Adrenal gland (tissue), 12 donors: ENCODE data around the gene BTBD9. TPM values are rescaled to one million over a fixed set of nuclear protein-coding genes. Genes with fewer than 3 reads are reported as not detected.

Source experiments
- DNase-seq, 7 donors: peaks; one replicate each; pipeline ENCODE4 v3.0.0-alpha.2; 2019 to 2020
- H3K27ac ChIP-seq, 5 donors: fragments of 200-600 bp; sonication (generic) in 4 of 5; 1 replicate in 3 of 5; 2 replicates in 2 of 5; pipeline versions ENCODE4 v1.5.1 to v1.8.0; 2016 to 2020; ENCODE audit warnings: mild to moderate bottlenecking in 1 of 5
- H3K27me3 ChIP-seq: fragments of 200-600 bp; 2 replicates; pipeline ENCODE4 v1.8.0; 2021
- H3K36me3 ChIP-seq, 2 donors: fragments of 200-600 bp; replicated peaks in 1 of 2; 1 replicate in 1 of 2; 2 replicates in 1 of 2; pipeline versions ENCODE4 v1.5.1 to v1.8.0; 2018 to 2022
- H3K4me1 ChIP-seq, 2 donors: fragments of 200-600 bp; replicated peaks in 1 of 2; 1 replicate in 1 of 2; 2 replicates in 1 of 2; pipeline versions ENCODE4 v1.5.1 to v1.8.0; 2018 to 2021
- H3K4me3 ChIP-seq, 4 donors: fragments of 200-600 bp; sonication (generic) in 3 of 4; one replicate each; pipeline ENCODE4 v1.5.1; 2016 to 2018
- H3K9me3 ChIP-seq, 3 donors: fragments of 200-600 bp; sonication (generic) in 1 of 3; replicated peaks in 1 of 3; 1 replicate in 2 of 3; 2 replicates in 1 of 3; pipeline versions ENCODE4 v1.5.1 to v1.8.0; 2016 to 2021
- POLR2A ChIP-seq, 2 donors: fragments of 450-650 bp; IDR thresholded peaks; one replicate each; pipeline ENCODE4 v1.6.1; 2017; ENCODE audit warnings: antibody characterized with exemption in 2 of 2, mild to moderate bottlenecking in 2 of 2, moderate library complexity in 1 of 2
- whole genome bisulfite sequencing, 4 donors: extraction: QIAGEN DNeasy Blood & Tissue Kit in 2 of 4; methylation state at CpG; one replicate each; pipeline versions ENCODE4 v1.1.5 to v1.1.7; 2013 to 2017; 5-methylcytosine and 5-hydroxymethylcytosine counted together
- intact Hi-C, 2 donors: fragments of 100-400 bp; cut with DNase I; formaldehyde crosslinking; loops; one replicate each; pipeline versions ENCODE4 v1.14.1 to v1.15.0; 2022 to 2023
- polyA plus RNA-seq, 3 donors: library from polyadenylated mRNA; stranded (reverse); fragments of 200-250 nt in 2 of 3; fragments of 350-450 nt in 1 of 3; fragmentation: Illumina TruSeq in 1 of 3; extraction: RNeasy Lipid Tissue Mini Kit (QIAGEN cat#74804) in 1 of 3; gene quantifications; one replicate each; pipeline ENCODE4 v1.2.3, GENCODE V29; 2013 to 2014
- total RNA-seq, 9 donors: library from RNA; depleted of rRNA in 4 of 9; stranded (reverse); fragments of >200 nt in 4 of 9; fragments of 120-200 nt in 1 of 9; fragmentation: NEBNext Ultra II Directional in 1 of 9; extraction: Animal tissue kit (Norgen Biotek cat#: 25700) in 1 of 9; gene quantifications; one replicate each; pipeline versions ENCODE4 v1.1.0 to v1.2.4, GENCODE V29; 2013 to 2023
- TF ChIP-seq, protein P1 (sequence below), 6 experiments: fragments of 450-650 bp in 4 of 6; fragments of 200-600 bp in 2 of 6; sonication (generic) in 1 of 6; IDR thresholded peaks; 1 replicate in 5 of 6; 2 replicates in 1 of 6; pipeline versions ENCODE4 v1.5.1 to v1.8.0; 2016 to 2021; ENCODE audit warnings: antibody characterized with exemption in 6 of 6, mild to moderate bottlenecking in 2 of 6, moderate library complexity in 1 of 6
- donor health status: healthy with polysubstance abuse.
- donor health status: Bipolar disorder and iron deficiency.
- donor health status: DM: yes; HTN: yes; CAD: no.
- donor health status: DM: no; HTN: no; CAD: no.
- donor health status: DM: no; HTN: no; CAD: no.
- donor health status: DM: yes; HTN: yes; CAD: no.

BTBD9 gene
- total and polyA plus RNA-seq, 12 donors: 2.4 to 29.6 (median 18.1) TPM

DNA sequence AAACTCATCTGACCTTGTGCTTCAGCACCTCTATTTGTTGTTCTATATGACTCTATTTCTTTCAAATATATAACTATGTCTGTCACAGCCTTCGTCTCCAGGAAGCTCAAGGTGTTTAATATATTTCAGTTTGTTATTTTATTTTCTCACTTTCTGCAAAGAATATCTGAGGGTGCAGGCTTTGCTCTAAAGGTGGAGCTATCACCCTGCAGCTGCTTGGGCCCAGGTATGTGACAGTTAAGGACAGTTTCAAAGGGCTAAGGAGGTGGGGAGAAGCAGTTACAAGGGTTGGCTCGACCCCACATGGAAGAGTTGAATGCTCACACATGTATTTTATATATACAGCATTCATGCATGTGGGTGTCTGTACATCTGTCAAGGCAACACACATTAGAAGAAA lies 405.6 kb downstream of the BTBD9 start:
- intact Hi-C loops: no loop called here
- 76 to 83% (median 78%) methylated on average over 2 of the region's 2 CpGs for WGBS, 4 donors
- Histone ChIP-seq H3K9me3 (no peaks in the 10 kb centered on the region), H3K4me3 (no peak overlapping the region), H3K36me3 (no peaks in the 10 kb centered on the region), H3K27ac (no peak overlapping the region), H3K27me3 (no peaks in the 10 kb centered on the region), H3K4me1 (peaks cover 0 to 20% of the 10 kb centered on the region in 2 donors)
- TF ChIP-seq POLR2A (IDR thresholded peaks at IDR 0.05): no peak
- TF ChIP-seq, protein P1, sequence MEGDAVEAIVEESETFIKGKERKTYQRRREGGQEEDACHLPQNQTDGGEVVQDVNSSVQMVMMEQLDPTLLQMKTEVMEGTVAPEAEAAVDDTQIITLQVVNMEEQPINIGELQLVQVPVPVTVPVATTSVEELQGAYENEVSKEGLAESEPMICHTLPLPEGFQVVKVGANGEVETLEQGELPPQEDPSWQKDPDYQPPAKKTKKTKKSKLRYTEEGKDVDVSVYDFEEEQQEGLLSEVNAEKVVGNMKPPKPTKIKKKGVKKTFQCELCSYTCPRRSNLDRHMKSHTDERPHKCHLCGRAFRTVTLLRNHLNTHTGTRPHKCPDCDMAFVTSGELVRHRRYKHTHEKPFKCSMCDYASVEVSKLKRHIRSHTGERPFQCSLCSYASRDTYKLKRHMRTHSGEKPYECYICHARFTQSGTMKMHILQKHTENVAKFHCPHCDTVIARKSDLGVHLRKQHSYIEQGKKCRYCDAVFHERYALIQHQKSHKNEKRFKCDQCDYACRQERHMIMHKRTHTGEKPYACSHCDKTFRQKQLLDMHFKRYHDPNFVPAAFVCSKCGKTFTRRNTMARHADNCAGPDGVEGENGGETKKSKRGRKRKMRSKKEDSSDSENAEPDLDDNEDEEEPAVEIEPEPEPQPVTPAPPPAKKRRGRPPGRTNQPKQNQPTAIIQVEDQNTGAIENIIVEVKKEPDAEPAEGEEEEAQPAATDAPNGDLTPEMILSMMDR (IDR thresholded peaks at IDR 0.05): no peak
- DNase-seq: no peak

DNA sequence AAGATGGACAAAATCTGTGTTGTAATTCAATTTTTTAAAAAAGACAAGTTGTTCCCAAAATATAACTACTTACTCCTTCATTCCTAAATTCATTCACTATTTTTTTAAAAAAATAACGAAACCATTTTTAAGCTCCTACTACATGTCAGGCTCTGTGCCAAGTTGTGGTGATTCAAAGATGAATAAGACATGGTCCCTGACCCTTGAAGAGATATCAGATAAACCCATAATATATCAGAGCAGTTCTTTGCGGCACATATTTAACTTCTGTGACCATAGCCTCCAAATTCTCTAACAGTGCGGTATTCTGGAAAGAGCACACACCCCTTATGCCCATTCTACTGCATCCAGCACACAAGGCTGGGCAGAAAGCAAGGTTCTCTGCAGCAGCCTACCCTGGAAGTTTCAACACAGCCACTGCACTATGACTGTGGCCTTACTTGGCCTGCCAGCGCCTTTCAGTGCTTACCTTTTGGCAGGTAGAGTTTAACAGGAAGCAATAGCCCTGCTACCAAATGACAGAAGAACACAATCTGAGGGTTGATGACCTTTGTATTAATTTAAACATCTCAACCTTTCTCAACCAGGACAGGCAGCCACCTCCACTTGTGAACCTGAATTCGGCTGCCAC lies 406.5 kb downstream of the BTBD9 start:
- WGBS, 4 donors: 53 to 66% (median 65%) methylated on average over 5 of the region's 5 CpGs
- intact Hi-C loops: no loop called here

DNA sequence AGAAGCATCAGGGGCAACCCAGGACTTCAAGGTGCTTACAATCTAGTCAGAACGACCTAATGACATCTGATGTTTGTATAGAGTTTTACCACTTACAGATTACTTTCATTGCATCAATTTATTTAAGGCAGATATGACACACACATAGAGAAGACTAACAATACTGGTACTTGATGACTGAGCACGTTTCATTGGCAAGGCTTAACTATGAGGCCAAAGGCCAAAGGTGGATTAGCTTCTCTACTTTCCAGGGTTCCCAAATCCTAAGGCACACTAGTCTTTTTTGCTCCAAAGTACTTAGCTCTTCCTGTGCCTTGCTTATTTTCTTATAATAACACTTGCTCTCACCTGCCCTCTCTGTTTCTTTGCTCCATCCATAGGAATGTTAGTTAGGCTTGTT lies 414.0 kb downstream of the BTBD9 start:
- 34 to 80% (median 38%) methylated on average over 2 of the region's 2 CpGs for WGBS, 4 donors
- H3K27me3 ChIP-seq: no peaks in the 10 kb centered on the region
- no peak overlapping the region for H3K27ac ChIP-seq
- no peaks in the 10 kb centered on the region for H3K4me1 ChIP-seq
- H3K9me3 ChIP-seq: no peaks in the 10 kb centered on the region
- TF ChIP-seq, protein P1 (IDR thresholded peaks at IDR 0.05): no peak
- TF ChIP-seq POLR2A (IDR thresholded peaks at IDR 0.05): no peak
- H3K36me3 ChIP-seq: no peaks in the 10 kb centered on the region
- H3K4me3 ChIP-seq: no peak overlapping the region
- intact Hi-C loops: no loop called here
- no peak for DNase-seq

More for the DNA sequence above, 406.5 kb downstream of the BTBD9 start:
- Histone ChIP-seq H3K36me3 (no peaks in the 10 kb centered on the region), H3K9me3 (no peaks in the 10 kb centered on the region), H3K4me3 (no peak overlapping the region), H3K27me3 (no peaks in the 10 kb centered on the region), H3K4me1 (peaks cover 0 to 20% of the 10 kb centered on the region in 2 donors), H3K27ac (no peak overlapping the region)
- peak in 6 of 7 donors; percentile 20 to 73 (median 52) for DNase-seq
- TF ChIP-seq POLR2A (IDR thresholded peaks at IDR 0.05): no peak
- TF ChIP-seq, protein P1 (IDR thresholded peaks at IDR 0.05): no peak

DNA sequence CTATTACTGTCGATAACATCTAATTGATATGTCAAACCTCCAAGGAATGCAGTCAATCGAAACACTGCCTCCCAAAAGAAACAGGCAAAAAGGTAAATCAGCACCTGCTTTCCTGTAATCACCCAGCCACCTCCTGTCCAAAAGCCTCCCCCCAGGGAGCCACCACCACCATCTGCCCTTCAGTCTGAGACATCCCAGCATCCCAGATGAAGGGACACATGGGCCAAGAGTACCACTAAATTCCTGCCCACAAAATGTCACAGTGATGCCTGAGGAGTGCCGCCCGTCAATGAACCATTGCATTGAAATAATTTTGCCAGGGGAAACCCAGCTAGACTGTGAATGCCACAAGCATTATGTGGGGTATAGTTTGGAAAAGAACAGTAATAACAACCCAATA lies 418.5 kb downstream of the BTBD9 start:
- WGBS, 4 donors: 93 to 99% (median 93%) methylated on average over 4 of the region's 4 CpGs
- Histone ChIP-seq H3K4me3 (no peak overlapping the region), H3K36me3 (no peaks in the 10 kb centered on the region), H3K27me3 (no peaks in the 10 kb centered on the region), H3K4me1 (no peaks in the 10 kb centered on the region), H3K9me3 (no peaks in the 10 kb centered on the region), H3K27ac (no peak overlapping the region)
- intact Hi-C loops: no loop called here
- TF ChIP-seq, protein P1 (IDR thresholded peaks at IDR 0.05): no peak
- TF ChIP-seq POLR2A (IDR thresholded peaks at IDR 0.05): no peak
- no peak for DNase-seq
